HG03442 (cell line): Measurements from ENCODE around the gene TMEM202.
"Not testable (repeated sequence)": the region's sequence is repeated elsewhere in the genome, so short reads cannot be mapped to it uniquely, and the experiment has no call there.

Experiments used
- ATAC-seq: cut with Tn5 transposase; IDR thresholded peaks from one replicate; pipeline ENCODE4 v1.9.1; 2021; ENCODE audit warnings: mild to moderate bottlenecking, moderate library complexity; ENCODE audit not compliant: unreplicated experiment

TMEM202 gene

GRCh38 chr15:72402726-72403125 is 4.6 kb downstream of the TMEM202 start:
- no peak for ATAC-seq

DNA sequence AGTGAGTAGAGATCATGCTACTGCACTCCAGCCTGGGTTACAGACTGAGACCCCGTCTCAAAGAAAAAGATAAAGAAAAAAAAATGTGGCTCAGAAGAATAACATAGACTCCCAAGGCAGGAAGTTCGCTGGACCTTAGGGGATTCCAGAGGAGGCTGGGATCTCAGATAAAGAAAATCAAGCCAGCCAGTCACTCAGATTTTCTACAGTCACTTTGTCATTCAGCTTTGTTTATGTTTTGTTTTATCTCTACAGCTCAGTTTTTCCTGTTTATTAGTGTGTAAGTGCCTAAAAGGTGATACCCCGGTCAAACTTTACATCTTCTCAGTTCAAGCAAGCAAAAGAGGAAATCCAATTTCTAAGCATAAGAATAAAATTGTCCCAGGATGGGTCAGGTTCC is 6.3 kb downstream of the TMEM202 start:
- ATAC-seq: no peak

DNA sequence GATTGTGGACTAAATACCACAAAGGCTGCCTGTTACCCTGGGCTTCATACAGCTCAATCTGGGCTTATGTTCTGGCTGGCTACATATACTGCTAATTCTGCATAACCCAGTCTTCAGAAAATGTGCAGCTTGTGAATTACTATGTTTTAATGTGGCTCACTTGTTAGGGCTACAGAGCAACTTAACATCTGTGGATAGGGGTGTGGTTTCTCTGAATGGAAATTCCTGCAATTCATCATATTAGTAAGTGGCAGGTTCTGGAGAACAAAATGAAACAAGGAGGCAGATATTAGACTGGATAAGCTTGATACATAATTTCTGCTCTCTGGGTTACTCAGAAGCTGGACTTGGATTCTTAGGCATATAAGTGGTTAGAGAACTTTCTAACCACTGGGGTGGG is 6.7 kb downstream of the TMEM202 start:
- no peak for ATAC-seq

GRCh38 chr15:72406936-72407335 is 8.8 kb downstream of the TMEM202 start:
- no peak for ATAC-seq

DNA sequence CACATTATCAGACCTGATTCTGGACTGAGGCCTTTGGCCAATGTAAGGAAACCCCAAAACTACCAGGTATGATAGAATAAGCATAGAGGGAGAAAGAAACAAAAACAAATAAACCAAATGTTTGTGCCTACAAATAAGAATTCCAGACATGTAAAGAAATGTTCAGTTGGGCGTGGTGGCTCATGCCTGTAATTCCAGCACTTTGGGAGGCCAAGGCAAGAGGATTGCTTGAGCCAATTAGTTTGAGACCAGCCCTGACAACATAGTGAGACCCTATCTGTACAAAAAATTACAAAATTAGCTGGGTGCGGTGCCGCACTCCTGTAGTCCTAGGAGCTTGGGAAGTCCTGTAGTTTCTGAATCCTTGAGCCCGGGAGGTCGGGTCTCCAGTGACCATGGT is 13.0 kb downstream of the TMEM202 start:
- no peak for ATAC-seq

DNA sequence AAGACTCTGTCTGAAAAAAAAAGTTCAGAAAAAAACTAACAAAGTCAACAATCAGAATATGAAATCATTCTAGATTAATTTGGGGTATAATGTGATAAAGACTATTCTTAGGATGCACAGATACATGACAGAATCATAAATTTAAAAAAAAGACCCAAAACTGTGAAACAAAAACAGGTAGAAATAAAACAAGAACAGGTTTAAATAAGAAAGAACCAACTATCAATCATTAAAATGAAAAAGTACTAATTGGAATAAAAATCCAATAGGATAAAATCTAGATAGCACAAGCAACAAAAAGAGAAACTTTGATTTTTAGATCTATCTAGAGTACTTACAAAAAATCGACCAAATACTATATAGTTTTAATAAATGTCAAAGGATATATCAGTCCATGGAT is 13.4 kb downstream of the TMEM202 start:
- no peak for ATAC-seq

- ATAC-seq: not testable (repeated sequence)
Observed at GRCh38 chr15:72413337-72413736, 15.2 kb downstream of the TMEM202 start.

DNA sequence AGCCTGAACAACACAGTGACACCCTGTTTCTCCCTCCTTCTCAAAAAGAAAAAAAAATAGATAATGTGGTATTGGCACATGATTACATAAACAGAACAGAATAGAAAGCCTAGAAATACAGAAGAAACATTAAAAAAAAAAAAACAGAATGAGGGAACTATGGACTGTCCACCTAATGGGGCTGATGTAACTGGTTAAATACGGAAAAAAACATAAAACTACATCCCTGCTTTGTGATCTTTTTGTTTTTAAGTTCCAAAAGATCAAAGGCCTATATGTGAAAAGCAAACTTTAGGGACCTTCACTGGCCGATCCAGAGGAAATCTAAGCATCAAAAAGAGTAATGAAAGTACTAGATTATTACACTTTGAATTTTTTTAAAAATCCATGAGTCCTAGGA is 17.2 kb downstream of the TMEM202 start:
- no peak for ATAC-seq

GRCh38 chr15:72419768-72420167 is 21.7 kb downstream of the TMEM202 start:
- ATAC-seq: not testable (repeated sequence)

- no peak for ATAC-seq
Observed at GRCh38 chr15:72420576-72420975, 22.5 kb downstream of the TMEM202 start.

DNA sequence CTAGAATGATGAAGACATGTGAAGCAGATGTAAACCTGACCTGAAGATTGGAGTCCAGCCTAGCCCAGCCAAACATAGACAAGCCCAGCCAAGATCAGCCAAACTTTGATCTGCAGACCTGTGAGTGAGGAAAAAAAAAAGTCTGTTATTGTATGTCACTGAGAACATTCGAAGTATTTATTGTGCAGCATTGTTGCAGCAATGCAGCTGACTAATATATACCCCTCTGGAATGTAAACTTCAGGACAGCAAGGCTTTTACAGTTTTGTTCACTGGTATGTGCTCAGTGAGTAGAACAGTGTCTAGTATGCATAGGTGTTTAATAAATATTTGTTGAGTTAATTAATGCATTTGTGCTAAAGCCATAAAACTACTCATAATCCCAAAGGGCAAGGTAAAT is 23.4 kb downstream of the TMEM202 start:
- ATAC-seq: no peak

DNA sequence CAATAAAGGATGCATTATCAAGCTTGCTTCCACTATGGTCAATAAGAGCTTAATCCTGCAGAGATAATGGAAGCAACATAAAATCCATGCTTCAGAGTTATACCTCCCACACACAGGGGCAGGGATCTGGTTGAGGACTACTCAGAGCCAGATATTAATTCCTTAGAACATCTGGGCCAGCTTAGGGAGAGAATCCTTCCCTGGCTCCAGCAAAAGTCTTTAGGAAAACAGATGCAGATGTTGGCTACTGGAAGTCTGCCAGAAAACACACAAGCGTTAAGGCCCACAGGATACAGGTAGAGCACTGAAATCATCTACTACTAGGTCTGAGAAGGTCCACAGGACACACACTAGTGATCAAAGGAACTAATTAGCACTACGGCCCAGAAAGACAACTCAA is 25.2 kb downstream of the TMEM202 start:
- no peak for ATAC-seq

- no peak for ATAC-seq
Observed at GRCh38 chr15:72426753-72427152, 28.6 kb downstream of the TMEM202 start.

- no peak for ATAC-seq
Observed at GRCh38 chr15:72437650-72438316, 39.7 kb downstream of the TMEM202 start.

GRCh38 chr15:72442848-72443247 is 44.7 kb downstream of the TMEM202 start:
- ATAC-seq: not testable (repeated sequence)

DNA sequence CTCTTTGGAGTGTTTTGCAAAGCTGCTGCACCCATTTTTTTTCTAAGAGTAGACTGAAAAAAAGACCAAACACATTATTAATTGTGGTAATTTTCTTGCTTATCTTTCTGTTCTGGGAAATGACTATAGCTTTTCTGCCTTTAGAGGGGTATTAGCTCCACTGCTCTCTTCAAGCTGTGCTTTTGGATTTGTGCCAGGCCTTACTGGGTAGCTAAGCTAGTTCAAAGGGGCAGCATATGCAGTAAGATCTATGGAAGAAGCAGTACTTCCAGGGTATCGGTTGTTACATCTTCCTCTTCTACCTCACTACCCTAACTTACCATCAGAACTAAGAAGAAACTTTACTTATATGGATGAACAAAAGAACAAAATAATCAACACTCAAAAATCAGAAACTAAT is 47.3 kb downstream of the TMEM202 start:
- ATAC-seq: no peak

GRCh38 chr15:72450805-72451204 is 52.7 kb downstream of the TMEM202 start:
- ATAC-seq: no peak

DNA sequence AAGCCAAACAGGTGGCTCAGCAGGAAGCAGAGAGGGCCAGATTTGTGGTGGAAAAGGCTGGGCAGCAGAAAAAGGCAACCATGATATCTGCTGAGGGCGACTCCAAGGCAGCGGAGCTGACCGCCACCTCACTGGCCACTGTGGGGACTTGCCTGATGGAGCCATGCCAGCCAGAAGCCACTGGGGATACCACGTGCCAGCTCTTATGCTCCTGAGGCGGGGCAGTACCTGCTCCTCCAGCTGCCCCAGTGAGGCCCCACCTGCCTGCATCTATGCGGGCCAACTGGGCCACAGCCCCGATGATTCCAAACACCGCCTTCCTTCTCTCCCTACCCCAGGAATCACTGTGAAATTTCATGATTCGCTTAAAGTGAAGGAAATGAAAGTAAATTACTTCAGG is 53.1 kb downstream of the TMEM202 start:
- ATAC-seq: no peak

GRCh38 chr15:72456684-72457083 is 58.6 kb downstream of the TMEM202 start:
- no peak for ATAC-seq
